Measurements from ENCODE around the gene NR5A1.

GRCh38 chr9:124507880-124508423, 753 bp upstream of the NR5A1 start:
- TF ChIP-seq KDM1A (IDR thresholded peaks at IDR 0.05; ENCODE audit: borderline replicate concordance) (no peak), POLR2AphosphoS5 (IDR thresholded peaks at IDR 0.05; ENCODE audit: low read length) (no peak), CTCF (IDR thresholded peaks at IDR 0.05 in 2 of 3, conservative IDR thresholded peaks at IDR 0.05 in 1 of 3; ENCODE audit: control insufficient read depth in 2 of 3, extremely low read depth in 1 of 3, insufficient read depth in 1 of 3, low read depth in 3 of 3, low read length in 3 of 3) (no peak), EP300 (IDR thresholded peaks at IDR 0.05; ENCODE audit: borderline replicate concordance in 1 of 2, control insufficient read depth in 1 of 2, low read depth in 2 of 2, low read length in 2 of 2) (no peak), RAD21 (IDR thresholded peaks at IDR 0.05; ENCODE audit: insufficient read depth, low read depth, low read length) (no peak), ASH2L (IDR thresholded peaks at IDR 0.05; ENCODE audit: borderline replicate concordance, low read depth) (no peak), KLF5 (IDR thresholded peaks at IDR 0.05; ENCODE audit: partially characterized antibody) (no peak), SMARCA5 (IDR thresholded peaks at IDR 0.05) (no peak), EZH2 (IDR thresholded peaks at IDR 0.05; ENCODE audit: borderline replicate concordance, control insufficient read depth, low read depth, low read length) (no peak), SPI1 (IDR thresholded peaks at IDR 0.05; ENCODE audit: borderline replicate concordance, insufficient read depth, low read depth, low read length) (no peak)
- TF ChIP-seq, protein P1, sequence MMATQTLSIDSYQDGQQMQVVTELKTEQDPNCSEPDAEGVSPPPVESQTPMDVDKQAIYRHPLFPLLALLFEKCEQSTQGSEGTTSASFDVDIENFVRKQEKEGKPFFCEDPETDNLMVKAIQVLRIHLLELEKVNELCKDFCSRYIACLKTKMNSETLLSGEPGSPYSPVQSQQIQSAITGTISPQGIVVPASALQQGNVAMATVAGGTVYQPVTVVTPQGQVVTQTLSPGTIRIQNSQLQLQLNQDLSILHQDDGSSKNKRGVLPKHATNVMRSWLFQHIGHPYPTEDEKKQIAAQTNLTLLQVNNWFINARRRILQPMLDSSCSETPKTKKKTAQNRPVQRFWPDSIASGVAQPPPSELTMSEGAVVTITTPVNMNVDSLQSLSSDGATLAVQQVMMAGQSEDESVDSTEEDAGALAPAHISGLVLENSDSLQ (IDR thresholded peaks at IDR 0.05): no peak
